ENCODE data around the gene ZSCAN1.

DNA sequence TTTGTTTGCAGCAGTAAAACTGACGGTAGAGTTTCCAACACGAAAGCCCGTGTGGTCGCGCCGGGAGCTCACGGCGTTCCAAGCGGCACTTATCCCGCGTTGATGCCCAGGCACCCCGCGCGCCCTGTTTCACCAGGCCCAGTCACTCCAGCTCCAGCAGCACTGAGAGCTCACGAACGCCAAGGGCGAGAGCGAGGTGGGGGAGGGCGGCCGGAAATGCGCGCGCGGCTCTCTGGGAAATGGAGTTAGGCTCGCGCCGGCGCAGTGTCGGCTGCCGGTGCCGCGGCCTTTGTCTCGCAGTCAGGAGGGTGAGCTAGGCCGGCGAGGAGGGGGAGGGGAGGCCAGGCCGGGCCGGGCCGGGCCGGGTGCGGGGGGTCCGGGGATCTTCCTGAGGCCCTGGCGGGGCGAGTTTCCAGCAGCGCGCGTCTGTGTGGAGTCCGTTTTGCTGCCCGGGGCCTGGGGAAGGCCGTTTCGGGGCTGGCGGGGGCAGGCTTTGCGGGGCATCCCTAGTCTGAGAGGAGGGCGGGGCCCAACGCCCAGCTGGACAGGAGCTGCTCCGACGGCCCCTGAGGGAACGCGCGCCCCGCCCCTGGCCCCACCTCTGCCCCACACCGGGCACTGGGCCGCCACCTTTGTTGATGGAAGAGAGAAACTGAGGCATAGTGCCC lies 25.3 kb downstream of the ZSCAN1 start, which contains the start of gene ZNF135:
- TF ChIP-seq, protein P1, sequence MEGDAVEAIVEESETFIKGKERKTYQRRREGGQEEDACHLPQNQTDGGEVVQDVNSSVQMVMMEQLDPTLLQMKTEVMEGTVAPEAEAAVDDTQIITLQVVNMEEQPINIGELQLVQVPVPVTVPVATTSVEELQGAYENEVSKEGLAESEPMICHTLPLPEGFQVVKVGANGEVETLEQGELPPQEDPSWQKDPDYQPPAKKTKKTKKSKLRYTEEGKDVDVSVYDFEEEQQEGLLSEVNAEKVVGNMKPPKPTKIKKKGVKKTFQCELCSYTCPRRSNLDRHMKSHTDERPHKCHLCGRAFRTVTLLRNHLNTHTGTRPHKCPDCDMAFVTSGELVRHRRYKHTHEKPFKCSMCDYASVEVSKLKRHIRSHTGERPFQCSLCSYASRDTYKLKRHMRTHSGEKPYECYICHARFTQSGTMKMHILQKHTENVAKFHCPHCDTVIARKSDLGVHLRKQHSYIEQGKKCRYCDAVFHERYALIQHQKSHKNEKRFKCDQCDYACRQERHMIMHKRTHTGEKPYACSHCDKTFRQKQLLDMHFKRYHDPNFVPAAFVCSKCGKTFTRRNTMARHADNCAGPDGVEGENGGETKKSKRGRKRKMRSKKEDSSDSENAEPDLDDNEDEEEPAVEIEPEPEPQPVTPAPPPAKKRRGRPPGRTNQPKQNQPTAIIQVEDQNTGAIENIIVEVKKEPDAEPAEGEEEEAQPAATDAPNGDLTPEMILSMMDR (IDR thresholded peaks at IDR 0.05): peak in 1 of 5 experiments; percentile 19
- TF ChIP-seq POLR2A (IDR thresholded peaks at IDR 0.05) (peak in 1 of 2 donors; percentile 39), EP300 (IDR thresholded peaks at IDR 0.05) (peak in 1 of 2 donors; percentile 79)

Measured in tibial nerve (tissue), 4 donors.